ENCODE measurements around the gene LMF1.

The LMF1 gene

DNA sequence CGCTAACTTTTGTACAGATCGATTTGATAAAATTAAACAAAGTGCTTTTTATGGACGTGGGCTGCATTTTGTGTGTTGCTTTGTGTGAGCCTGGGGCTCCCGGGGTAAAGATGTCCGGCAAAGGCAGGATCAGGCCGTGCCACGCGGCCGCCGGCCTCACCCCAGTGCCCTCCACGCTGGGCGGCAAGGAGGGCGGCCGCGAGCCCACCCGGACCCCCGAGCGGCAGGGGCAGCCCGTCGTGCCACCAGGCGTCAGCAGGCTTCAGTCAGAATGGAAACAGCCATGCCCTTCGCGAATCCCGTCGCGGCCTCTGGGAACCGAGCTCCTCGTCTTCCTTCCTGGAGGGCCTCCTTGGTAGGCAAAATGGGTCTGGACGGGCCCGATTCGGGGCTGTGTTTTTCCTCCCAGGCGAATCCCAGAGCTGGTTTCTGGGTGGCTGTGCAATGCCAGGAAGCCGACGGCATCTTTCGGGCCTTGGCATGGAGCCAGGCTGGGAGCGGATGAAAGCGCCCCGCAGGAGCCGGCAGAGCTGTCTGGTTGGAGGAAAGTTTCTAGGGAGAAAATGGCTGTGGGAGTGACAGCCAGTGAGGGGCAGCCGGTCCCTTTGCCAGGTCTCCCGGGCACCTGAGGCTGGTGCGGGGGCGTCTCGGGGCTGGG, 16.3 kb upstream of the LMF1 start:
- Histone ChIP-seq H4K20me1 (peaks cover 56% of the 10 kb centered on the region), H3K9me3 (no peaks in the 10 kb centered on the region), H3K36me3 (no peaks in the 10 kb centered on the region), H3K27me3 (peaks cover 98% of the 10 kb centered on the region), H3K27ac (no peak overlapping the region), H3K4me1 (peaks cover 17% of the 10 kb centered on the region), H3K4me2 (no peak overlapping the region), H3K4me3 (no peak overlapping the region), H3K9ac (no peak overlapping the region)
- no peak for TF ChIP-seq Cebpa-rat (IDR thresholded peaks at IDR 0.05)

- Histone ChIP-seq H3K27ac (no peak overlapping the region), H3K9ac (no peak overlapping the region), H3K36me3 (no peaks in the 10 kb centered on the region), H3K9me3 (no peaks in the 10 kb centered on the region), H3K4me2 (peak overlapping the region; percentile 53), H3K27me3 (peaks cover 99% of the 10 kb centered on the region), H3K4me3 (no peak overlapping the region), H4K20me1 (peaks cover 61% of the 10 kb centered on the region), H3K4me1 (peaks cover 22% of the 10 kb centered on the region)
- TF ChIP-seq Cebpa-rat (IDR thresholded peaks at IDR 0.05) = no peak
Measured at GRCh38 chr16:986411-986810, 15.6 kb upstream of the LMF1 start.

DNA sequence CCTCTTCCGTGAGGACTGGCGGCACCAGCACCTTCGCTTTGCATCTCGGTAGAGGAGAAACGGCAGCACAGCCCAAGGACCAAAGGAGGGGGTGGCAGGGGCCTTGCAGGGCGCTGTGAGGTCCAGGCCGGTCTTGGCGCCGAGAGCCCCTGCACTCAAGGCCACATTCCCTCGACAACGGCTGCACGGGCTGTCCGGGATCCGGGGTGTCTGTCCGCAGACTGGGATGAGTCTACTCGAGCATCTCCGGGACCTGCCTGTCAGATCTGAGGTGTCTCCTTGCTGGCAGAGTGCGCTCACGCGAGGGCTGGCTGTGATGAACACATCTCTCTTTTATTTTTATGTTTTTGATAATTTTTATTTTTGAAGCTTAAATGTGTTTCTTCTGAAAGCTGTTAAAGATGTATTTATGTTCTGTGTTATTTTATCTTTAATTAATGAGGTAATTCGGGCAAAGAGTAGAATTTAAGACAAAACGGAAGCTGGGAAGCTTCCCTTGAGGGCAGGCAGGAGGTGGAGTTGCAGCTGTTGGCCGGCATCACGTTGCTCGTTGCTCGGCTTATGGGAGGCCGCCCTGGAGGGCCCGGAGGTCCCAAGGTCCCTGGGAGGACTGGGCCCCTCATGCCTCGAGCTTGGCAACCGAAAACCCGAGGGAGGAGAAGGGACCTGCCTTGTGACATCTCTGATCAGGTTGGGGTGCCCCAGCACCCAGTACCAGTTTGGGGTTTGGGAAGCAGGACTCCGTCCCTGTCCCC, 15.0 kb upstream of the LMF1 start:
- no peak overlapping the region for H3K9ac ChIP-seq
- no peaks in the 10 kb centered on the region for H3K36me3 ChIP-seq
- peaks cover 25% of the 10 kb centered on the region for H3K4me1 ChIP-seq
- peaks cover 100% of the 10 kb centered on the region for H3K27me3 ChIP-seq
- TF ChIP-seq Cebpa-rat (IDR thresholded peaks at IDR 0.05) = no peak
- H3K4me3 ChIP-seq = no peak overlapping the region
- H4K20me1 ChIP-seq = peaks cover 61% of the 10 kb centered on the region
- no peak overlapping the region for H3K27ac ChIP-seq
- H3K9me3 ChIP-seq = no peaks in the 10 kb centered on the region
- H3K4me2 ChIP-seq = peak overlapping the region; percentile 53

DNA sequence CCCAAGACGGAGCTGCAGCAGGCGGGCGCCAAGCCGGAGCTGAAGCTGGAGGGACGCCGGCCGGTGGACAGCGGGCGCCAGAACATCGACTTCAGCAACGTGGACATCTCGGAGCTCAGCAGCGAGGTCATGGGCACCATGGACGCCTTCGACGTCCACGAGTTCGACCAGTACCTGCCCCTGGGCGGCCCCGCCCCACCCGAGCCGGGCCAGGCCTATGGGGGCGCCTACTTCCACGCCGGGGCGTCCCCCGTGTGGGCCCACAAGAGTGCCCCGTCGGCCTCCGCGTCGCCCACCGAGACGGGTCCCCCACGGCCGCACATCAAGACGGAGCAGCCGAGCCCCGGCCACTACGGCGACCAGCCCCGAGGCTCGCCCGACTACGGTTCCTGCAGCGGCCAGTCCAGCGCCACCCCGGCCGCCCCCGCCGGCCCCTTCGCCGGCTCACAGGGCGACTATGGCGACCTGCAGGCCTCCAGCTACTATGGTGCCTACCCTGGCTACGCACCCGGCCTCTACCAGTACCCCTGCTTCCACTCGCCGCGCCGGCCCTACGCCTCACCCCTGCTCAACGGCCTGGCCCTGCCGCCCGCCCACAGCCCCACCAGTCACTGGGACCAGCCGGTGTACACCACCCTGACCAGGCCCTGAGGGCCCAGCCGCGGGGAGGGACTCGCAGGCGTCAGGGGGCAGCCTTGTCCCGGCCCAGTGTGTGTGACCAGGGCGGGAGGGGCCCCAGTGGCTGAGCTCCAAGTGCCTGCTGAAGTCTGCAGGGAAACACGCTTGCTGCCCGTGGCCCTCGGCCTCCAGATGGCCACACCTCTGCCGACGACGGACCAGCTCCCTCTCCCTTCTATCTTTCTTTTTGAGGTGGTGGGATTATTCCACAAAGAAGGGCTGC, 14.2 kb upstream of the LMF1 start:
- peaks cover 62% of the 10 kb centered on the region for H4K20me1 ChIP-seq
- no peak overlapping the region for H3K4me3 ChIP-seq
- no peaks in the 10 kb centered on the region for H3K36me3 ChIP-seq
- H3K27ac ChIP-seq = no peak overlapping the region
- peaks cover 100% of the 10 kb centered on the region for H3K27me3 ChIP-seq
- H3K9me3 ChIP-seq = no peaks in the 10 kb centered on the region
- H3K4me1 ChIP-seq = peaks cover 33% of the 10 kb centered on the region
- no peak for TF ChIP-seq Cebpa-rat (IDR thresholded peaks at IDR 0.05)
- H3K4me2 ChIP-seq = peak overlapping the region; percentile 53; the same call in 1 of the 2 replicates
- H3K9ac ChIP-seq = no peak overlapping the region

DNA sequence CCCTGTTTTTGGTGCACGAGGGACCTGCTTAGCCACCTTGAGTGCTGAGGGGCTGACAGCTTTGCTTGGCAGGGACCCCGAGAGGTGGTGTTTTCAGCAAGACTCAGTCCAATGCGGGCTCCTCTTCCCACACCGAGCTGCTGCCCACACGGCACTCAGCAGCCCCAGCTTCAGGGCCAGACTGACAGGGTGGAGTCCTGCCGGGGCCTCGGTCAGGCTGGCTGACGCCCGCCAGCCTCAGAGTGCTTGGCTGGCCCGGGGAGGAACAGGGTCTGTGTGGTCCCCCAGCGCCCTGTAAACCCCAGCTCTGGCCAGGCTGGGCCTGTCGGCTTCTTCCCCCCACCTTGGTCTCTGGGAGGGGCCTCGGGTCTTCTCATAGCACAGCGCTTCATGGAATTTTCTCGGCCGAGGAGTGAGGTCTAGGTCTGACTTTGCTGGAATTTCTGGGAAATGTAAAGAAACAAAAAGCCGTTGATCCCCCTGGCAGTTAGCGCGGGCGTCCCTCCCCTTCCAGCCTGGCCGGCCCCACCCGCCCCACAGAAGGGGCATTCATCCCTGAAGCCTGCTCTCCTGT, 13.4 kb upstream of the LMF1 start:
- Histone ChIP-seq H3K4me1 (peaks cover 39% of the 10 kb centered on the region), H3K9ac (no peak overlapping the region), H3K36me3 (no peaks in the 10 kb centered on the region), H3K27me3 (peaks cover 100% of the 10 kb centered on the region), H3K4me2 (no peak overlapping the region), H3K27ac (no peak overlapping the region), H4K20me1 (peaks cover 64% of the 10 kb centered on the region), H3K4me3 (no peak overlapping the region), H3K9me3 (no peaks in the 10 kb centered on the region)
- TF ChIP-seq Cebpa-rat (IDR thresholded peaks at IDR 0.05) = no peak

DNA sequence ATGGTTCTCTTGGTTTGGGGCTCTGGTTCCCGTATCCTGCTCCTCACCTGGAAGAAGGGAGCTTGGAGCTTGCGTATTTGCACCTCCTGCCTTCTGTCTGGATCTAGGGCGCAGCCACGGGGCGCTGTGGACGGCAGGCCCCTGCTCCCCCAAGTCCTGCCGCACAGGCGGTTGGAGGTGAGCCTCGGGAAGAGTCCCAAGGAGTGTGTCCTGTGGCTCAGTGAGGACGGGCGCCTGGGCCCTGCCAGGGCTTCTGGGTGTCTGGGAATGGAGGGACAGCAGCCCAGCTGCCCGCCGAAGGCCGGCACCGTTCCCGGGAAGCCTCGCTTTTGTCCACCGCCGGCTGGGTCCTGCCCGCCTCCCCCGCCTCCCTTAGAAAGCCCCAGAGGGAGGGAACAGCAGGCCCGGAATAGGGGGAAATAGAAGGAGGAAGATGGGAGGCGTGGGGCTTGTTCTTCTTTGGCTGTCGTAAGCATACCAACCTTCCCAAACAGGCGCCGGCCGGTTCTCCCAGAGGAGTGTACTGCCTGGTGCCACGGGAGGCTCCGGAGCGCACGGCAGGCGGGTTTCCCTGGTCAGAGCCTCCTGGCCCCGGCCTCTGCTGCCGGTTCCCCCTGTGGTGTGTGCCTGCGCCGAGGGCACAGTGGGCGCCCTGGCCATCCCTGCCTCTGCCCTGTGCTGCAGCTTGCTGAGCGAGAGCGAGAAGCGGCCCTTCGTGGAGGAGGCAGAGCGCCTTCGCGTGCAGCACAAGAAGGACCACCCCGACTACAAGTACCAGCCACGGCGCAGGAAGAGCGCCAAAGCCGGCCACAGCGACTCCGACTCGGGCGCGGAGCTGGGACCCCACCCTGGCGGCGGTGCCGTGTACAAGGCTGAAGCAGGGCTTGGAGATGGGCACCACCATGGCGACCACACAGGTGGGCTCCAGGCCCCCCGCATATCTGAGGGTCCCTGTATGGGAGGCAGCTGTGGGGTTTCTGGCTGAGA, 12.6 kb upstream of the LMF1 start:
- Histone ChIP-seq H3K4me2 (no peak overlapping the region), H3K4me1 (peaks cover 46% of the 10 kb centered on the region)

GRCh38 chr16:982145-983043, 11.6 kb upstream of the LMF1 start:
- Histone ChIP-seq H3K9ac (no peak overlapping the region), H3K4me1 (peaks cover 48% of the 10 kb centered on the region), H3K36me3 (no peaks in the 10 kb centered on the region), H3K4me2 (peak overlapping the region; percentile 97), H3K27me3 (peaks cover 98% of the 10 kb centered on the region), H3K27ac (no peak overlapping the region), H3K4me3 (peak overlapping the region; percentile 66), H3K9me3 (no peaks in the 10 kb centered on the region), H4K20me1 (peaks cover 67% of the 10 kb centered on the region)
- TF ChIP-seq Cebpa-rat (IDR thresholded peaks at IDR 0.05) = no peak

More for the DNA sequence above, 12.6 kb upstream of the LMF1 start:
- no peak overlapping the region for H3K4me3 ChIP-seq
- no peaks in the 10 kb centered on the region for H3K36me3 ChIP-seq
- H4K20me1 ChIP-seq = peaks cover 67% of the 10 kb centered on the region
- TF ChIP-seq Cebpa-rat (IDR thresholded peaks at IDR 0.05) = no peak
- no peak overlapping the region for H3K9ac ChIP-seq
- no peaks in the 10 kb centered on the region for H3K9me3 ChIP-seq
- no peak overlapping the region for H3K27ac ChIP-seq
- H3K27me3 ChIP-seq = peaks cover 100% of the 10 kb centered on the region

GRCh38 chr16:981695-982144, 10.9 kb upstream of the LMF1 start, which contains the start of gene SOX8:
Gene SOX8 (plus strand): TSS chr16:981770. CDS start chr16:981923, 153 bp downstream.
- H3K9me3 ChIP-seq = no peaks in the 10 kb centered on the region
- peaks cover 48% of the 10 kb centered on the region for H3K4me1 ChIP-seq
- peaks cover 73% of the 10 kb centered on the region for H4K20me1 ChIP-seq
- no peak for TF ChIP-seq Cebpa-rat (IDR thresholded peaks at IDR 0.05)
- peaks cover 97% of the 10 kb centered on the region for H3K27me3 ChIP-seq
- H3K27ac ChIP-seq = no peak within 1 kb of the TSS
- H3K4me2 ChIP-seq = peak within 1 kb of the TSS; percentile 97
- H3K36me3 ChIP-seq = no peaks in the 10 kb centered on the region
- 0 out of 2 replicates have a peak within 1 kb of the TSS, but pooled peaks have one; percentile 10 for H3K9ac ChIP-seq
- peak within 1 kb of the TSS; percentile 66 for H3K4me3 ChIP-seq
